Cardiac muscle cell (in vitro differentiated cells and primary cell): Measurements from ENCODE around the gene TRIM24. TPM values are rescaled to one million over a fixed set of nuclear protein-coding genes. Genes with fewer than 3 reads are reported as not detected.

ENCODE experiments used
- DNase-seq, 2 donors: peaks; one replicate each; pipeline versions ENCODE4 v3.0.0 to v3.0.0-alpha.2; 2010 to 2017; ENCODE audit warnings: low read depth in 1 of 2, low spot score in 1 of 2
- H3K27ac ChIP-seq: fragments of 200-600 bp; sonication (generic); 2 replicates; pipeline ENCODE4 v1.5.1; 2016
- H3K27me3 ChIP-seq: fragments of 200-600 bp; sonication (generic); 2 replicates; pipeline ENCODE4 v1.6.0; 2016; ENCODE audit warnings: control low read depth
- H3K36me3 ChIP-seq: fragments of 200-600 bp; sonication (generic); 2 replicates; pipeline ENCODE4 v1.5.1; 2016; ENCODE audit warnings: control low read depth
- H3K4me1 ChIP-seq: fragments of 200-600 bp; sonication (generic); 2 replicates; pipeline ENCODE4 v1.8.1; 2017; ENCODE audit warnings: low read depth, mild to moderate bottlenecking, mixed run types
- H3K4me3 ChIP-seq: fragments of 200-600 bp; sonication (generic); 2 replicates; pipeline ENCODE4 v1.5.1; 2016; ENCODE audit warnings: mild to moderate bottlenecking
- H3K9me3 ChIP-seq: fragments of 200-600 bp; sonication (generic); 2 replicates; pipeline ENCODE4 v1.5.1; 2017; ENCODE audit warnings: low read depth, mild to moderate bottlenecking, control low read depth
- CTCF ChIP-seq: IDR thresholded peaks from 2 replicates; pipeline ENCODE4 v1.5.1; 2012; ENCODE audit warnings: low read depth, mild to moderate bottlenecking, low read length
- polyA plus RNA-seq: library from polyadenylated mRNA; unstranded; fragments of >200 nt; fragmentation: Nextera tagmentation; extraction: Ambion mirVana; gene quantifications from 2 replicates; pipeline ENCODE4 v1.2.1, GENCODE V29; 2016
- total RNA-seq: library from RNA; depleted of rRNA; stranded (reverse); fragments of >200 nt; gene quantifications from 2 replicates; pipeline ENCODE4 v1.2.3, GENCODE V29; 2016

Gene TRIM24
- total and polyA plus RNA-seq, 2 experiments from 2014 or later, result 99.2 to 113 TPM

- Histone ChIP-seq H3K36me3 (peaks cover 77% of the 10 kb centered on the region), H3K4me1 (no peaks in the 10 kb centered on the region), H3K27me3 (no peaks in the 10 kb centered on the region), H3K27ac (no peak overlapping the region), H3K4me3 (no peak overlapping the region), H3K9me3 (no peaks in the 10 kb centered on the region)
- no peak for DNase-seq
- no peak for TF ChIP-seq CTCF
Measured at GRCh38 chr7:138551102-138551501, 91.0 kb downstream of the TRIM24 start.

- no peak overlapping the region for H3K4me3 ChIP-seq
- no peak for DNase-seq
- H3K9me3 ChIP-seq, result no peaks in the 10 kb centered on the region
- H3K36me3 ChIP-seq, result peaks cover 80% of the 10 kb centered on the region
- H3K4me1 ChIP-seq, result no peaks in the 10 kb centered on the region
- TF ChIP-seq CTCF, result no peak
- H3K27me3 ChIP-seq, result no peaks in the 10 kb centered on the region
- peak overlapping the region; percentile 15 for H3K27ac ChIP-seq
Measured at GRCh38 chr7:138553805-138554204, 93.7 kb downstream of the TRIM24 start.

DNA sequence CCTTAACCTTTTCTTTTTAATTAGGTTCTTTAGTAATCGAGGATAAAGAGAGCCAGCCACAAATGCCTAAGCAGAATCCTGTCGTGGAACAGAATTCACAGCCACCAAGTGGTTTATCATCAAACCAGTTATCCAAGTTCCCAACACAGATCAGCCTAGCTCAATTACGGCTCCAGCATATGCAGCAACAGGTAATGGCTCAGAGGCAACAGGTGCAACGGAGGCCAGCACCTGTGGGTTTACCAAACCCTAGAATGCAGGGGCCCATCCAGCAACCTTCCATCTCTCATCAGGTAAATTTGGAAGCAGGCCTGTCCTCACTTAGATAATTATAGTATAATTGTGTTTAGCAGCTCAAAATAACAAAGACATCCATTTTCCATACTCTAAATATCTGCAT is 94.6 kb downstream of the TRIM24 start:
- peaks cover 78% of the 10 kb centered on the region for H3K36me3 ChIP-seq
- no peak for TF ChIP-seq CTCF
- H3K4me3 ChIP-seq, result no peak overlapping the region
- H3K4me1 ChIP-seq, result no peaks in the 10 kb centered on the region
- H3K27ac ChIP-seq, result no peak overlapping the region
- no peak for DNase-seq
- no peaks in the 10 kb centered on the region for H3K9me3 ChIP-seq
- H3K27me3 ChIP-seq, result no peaks in the 10 kb centered on the region

- no peaks in the 10 kb centered on the region for H3K4me1 ChIP-seq
- no peak for DNase-seq
- no peaks in the 10 kb centered on the region for H3K27me3 ChIP-seq
- H3K27ac ChIP-seq, result no peak overlapping the region
- H3K4me3 ChIP-seq, result no peak overlapping the region
- TF ChIP-seq CTCF, result no peak
- no peaks in the 10 kb centered on the region for H3K9me3 ChIP-seq
- peaks cover 87% of the 10 kb centered on the region for H3K36me3 ChIP-seq
Measured at GRCh38 chr7:138555684-138556083, 95.6 kb downstream of the TRIM24 start.

GRCh38 chr7:138556771-138557484 is 96.9 kb downstream of the TRIM24 start:
- no peaks in the 10 kb centered on the region for H3K9me3 ChIP-seq
- peak in 1 of 2 donors; percentile 21 for DNase-seq

More at GRCh38 chr7:138556771-138557484, 96.9 kb downstream of the TRIM24 start:
- no peak overlapping the region for H3K27ac ChIP-seq
- no peaks in the 10 kb centered on the region for H3K27me3 ChIP-seq
- H3K4me1 ChIP-seq, result no peaks in the 10 kb centered on the region
- peaks cover 87% of the 10 kb centered on the region for H3K36me3 ChIP-seq
- no peak overlapping the region for H3K4me3 ChIP-seq
- no peak for TF ChIP-seq CTCF
